ENCODE data around the gene TM6SF1. TPM values are rescaled to one million over a fixed set of nuclear protein-coding genes. Genes with fewer than 3 reads are reported as not detected.
A peak's percentile ranks its signal among the peaks of the same experiment; 100 is the strongest.

Gene TM6SF1
- total and polyA plus RNA-seq, 4 donors, result 0.65 to 2.1 (median 1.3) TPM

- peak; percentile 18 for TF ChIP-seq TAF1 (conservative IDR thresholded peaks at IDR 0.05)
- peak; percentile 26 for TF ChIP-seq SP1 (IDR thresholded peaks at IDR 0.05)
- TF ChIP-seq RXRA (IDR thresholded peaks at IDR 0.05), result no peak
- TF ChIP-seq RAD21 (IDR thresholded peaks at IDR 0.05), result peak in 1 of 2 donors; percentile 5
- TF ChIP-seq ATF3 (IDR thresholded peaks at IDR 0.05), result no peak
- no peak for TF ChIP-seq FOXA2 (IDR thresholded peaks at IDR 0.05)
- TF ChIP-seq REST (IDR thresholded peaks at IDR 0.05), result no peak
- no peak for TF ChIP-seq MAX (IDR thresholded peaks at IDR 0.05)
- no peak for TF ChIP-seq JUND (IDR thresholded peaks at IDR 0.05)
- H3K9ac ChIP-seq (ENCODE audit: low read depth in 1 of 2, low read length in 2 of 2), result no peak overlapping the region
- WGBS, result 65% methylated on average over 4 of the region's 4 CpGs
These were observed 15.0 kb upstream of the TM6SF1 start for GRCh38 chr15:83092309-83092976.

GRCh38 chr15:83094583-83094982, 12.9 kb upstream of the TM6SF1 start:
- Histone ChIP-seq H3K27ac (ENCODE audit: low read depth in 1 of 2, low read length in 2 of 2) (no peak overlapping the region), H3K9ac (ENCODE audit: low read depth in 1 of 2, low read length in 2 of 2) (no peak overlapping the region), H3K27me3 (ENCODE audit: control insufficient read depth in 4 of 4, insufficient read depth in 4 of 4, low read length in 3 of 4) (peaks cover 0 to 6% (median 0%) of the 10 kb centered on the region in 4 donors), H3K9me3 (ENCODE audit: control insufficient read depth in 4 of 4, low read length in 3 of 4) (peaks cover 1 to 9% (median 3%) of the 10 kb centered on the region in 4 donors), H3K4me1 (ENCODE audit: control insufficient read depth in 4 of 4, insufficient read depth in 4 of 4, low read length in 3 of 4) (no peaks in the 10 kb centered on the region), H3K4me3 (ENCODE audit: low read depth in 1 of 3, low read length in 3 of 3) (no peak overlapping the region), H3K36me3 (ENCODE audit: control insufficient read depth in 4 of 4, insufficient read depth in 3 of 4, low read depth in 1 of 4, low read length in 3 of 4) (no peaks in the 10 kb centered on the region)
- DNase-seq (ENCODE audit: low spot score), result no peak
- TF ChIP-seq FOXA2 (IDR thresholded peaks at IDR 0.05), result no peak
- TF ChIP-seq REST (IDR thresholded peaks at IDR 0.05), result no peak
- no peak for TF ChIP-seq TAF1 (conservative IDR thresholded peaks at IDR 0.05)
- TF ChIP-seq ATF3 (IDR thresholded peaks at IDR 0.05), result no peak
- TF ChIP-seq NR2F2 (IDR thresholded peaks at IDR 0.05), result no peak
- TF ChIP-seq CTCF (IDR thresholded peaks at IDR 0.05; ENCODE audit: low read depth, low read length, missing input control), result no peak
- no peak for TF ChIP-seq RXRA (IDR thresholded peaks at IDR 0.05)
- no peak for TF ChIP-seq ZBTB33 (IDR thresholded peaks at IDR 0.05)
- WGBS, result 85% methylated on average over 5 of the region's 5 CpGs

More at GRCh38 chr15:83092309-83092976, 15.0 kb upstream of the TM6SF1 start:
- H3K4me3 ChIP-seq (ENCODE audit: low read depth in 1 of 3, low read length in 3 of 3), result no peak overlapping the region
- H3K27me3 ChIP-seq (ENCODE audit: control insufficient read depth in 4 of 4, insufficient read depth in 4 of 4, low read length in 3 of 4), result no peaks in the 10 kb centered on the region
- H3K36me3 ChIP-seq (ENCODE audit: control insufficient read depth in 4 of 4, insufficient read depth in 3 of 4, low read depth in 1 of 4, low read length in 3 of 4), result no peaks in the 10 kb centered on the region
- DNase-seq (ENCODE audit: low spot score), result no peak
- peaks cover 0 to 1% (median 0%) of the 10 kb centered on the region in 4 donors for H3K9me3 ChIP-seq (ENCODE audit: control insufficient read depth in 4 of 4, low read length in 3 of 4)
- H3K4me1 ChIP-seq (ENCODE audit: control insufficient read depth in 4 of 4, insufficient read depth in 4 of 4, low read length in 3 of 4), result no peaks in the 10 kb centered on the region
- peak overlapping the region in 1 of 2 donors; percentile 10 for H3K27ac ChIP-seq (ENCODE audit: low read depth in 1 of 2, low read length in 2 of 2)
